ENCODE results near the gene NAA35.

GRCh38 chr9:85995599-85995998 lies 54.7 kb downstream of the NAA35 start:
- TF ChIP-seq EZH2 (IDR thresholded peaks at IDR 0.05; ENCODE audit: insufficient read depth, poor library complexity, severe bottlenecking) (no peak), EZH2phosphoT487 (IDR thresholded peaks at IDR 0.05; ENCODE audit: insufficient read depth, low read depth) (no peak)

All from GM23248 (cell line).